GM12801 (cell line): Measurements from ENCODE around the gene PPM1N.

Experiments
- CTCF ChIP-seq: IDR thresholded peaks from one replicate; pipeline ENCODE4 v1.5.1; 2011; ENCODE audit warnings: control low read depth; ENCODE audit not compliant: insufficient read length; ENCODE audit errors: extremely low read depth

Gene PPM1N

GRCh38 chr19:45471931-45472562 is 26.2 kb upstream of the PPM1N start:
- TF ChIP-seq CTCF, result no peak

GRCh38 chr19:45472563-45473366 is 25.5 kb upstream of the PPM1N start:
- no peak for TF ChIP-seq CTCF

- no peak for TF ChIP-seq CTCF
These were observed 24.9 kb upstream of the PPM1N start for GRCh38 chr19:45473367-45473681.

- TF ChIP-seq CTCF, result no peak
These were observed 24.3 kb upstream of the PPM1N start for GRCh38 chr19:45473682-45474605.

GRCh38 chr19:45474606-45475521 is 23.4 kb upstream of the PPM1N start:
- TF ChIP-seq CTCF, result no peak

- no peak for TF ChIP-seq CTCF
These were observed 22.5 kb upstream of the PPM1N start for GRCh38 chr19:45475537-45476291.
